Breast epithelium (tissue), 4 donors: Measurements from ENCODE around the gene PSTPIP2. TPM values are rescaled to one million over a fixed set of nuclear protein-coding genes. Genes with fewer than 3 reads are reported as not detected.

Experiments used
- DNase-seq, 2 donors: peaks; one replicate each; pipeline ENCODE4 v3.0.0-alpha.2; 2019; ENCODE audit warnings: low spot score in 2 of 2
- H3K27ac ChIP-seq, 2 donors: fragments of 200-600 bp; sonication (generic) in 1 of 2; one replicate each; pipeline ENCODE4 v1.5.1; 2016 to 2019; ENCODE audit warnings: mild to moderate bottlenecking in 1 of 2
- H3K27me3 ChIP-seq, 2 donors: fragments of 200-600 bp; sonication (generic) in 1 of 2; one replicate each; pipeline versions ENCODE4 v1.5.1 to v1.6.0; 2017 to 2019; ENCODE audit warnings: control low read depth in 1 of 2, mild to moderate bottlenecking in 1 of 2
- H3K36me3 ChIP-seq: fragments of 200-600 bp; one replicate; pipeline ENCODE4 v1.5.1; 2019
- H3K4me1 ChIP-seq, 2 donors: fragments of 200-600 bp; sonication (generic); one replicate each; pipeline ENCODE4 v1.5.1; 2016 to 2019; ENCODE audit warnings: control low read depth in 1 of 2
- H3K4me3 ChIP-seq, 3 donors: fragments of 200-600 bp; sonication (generic); 1 replicate in 2 of 3; 2 replicates in 1 of 3; pipeline ENCODE4 v1.5.1; 2016 to 2019; ENCODE audit warnings: mild to moderate bottlenecking in 3 of 3, moderate library complexity in 2 of 3
- H3K9me3 ChIP-seq, 2 donors: fragments of 200-600 bp; sonication (generic) in 1 of 2; one replicate each; pipeline ENCODE4 v1.5.1; 2016 to 2019; ENCODE audit warnings: control low read depth in 1 of 2
- CTCF ChIP-seq, 3 donors: fragments of 450-650 bp; IDR thresholded peaks; one replicate each; pipeline ENCODE4 v1.5.1; 2016 to 2017; ENCODE audit warnings: antibody characterized with exemption in 3 of 3, mild to moderate bottlenecking in 3 of 3, moderate library complexity in 3 of 3
- POLR2A ChIP-seq: fragments of 450-650 bp; IDR thresholded peaks from one replicate; pipeline ENCODE4 v1.6.1; 2016; ENCODE audit warnings: antibody characterized with exemption, mild to moderate bottlenecking, moderate library complexity
- POLR2AphosphoS5 ChIP-seq, 3 donors: sonication (generic); formaldehyde crosslinking; IDR thresholded peaks; one replicate each; pipeline ENCODE4 v1.6.1; 2017; ENCODE audit warnings: antibody characterized with exemption in 3 of 3
- intact Hi-C: fragments of 100-400 bp; cut with DNase I; formaldehyde crosslinking; loops from one replicate; pipeline ENCODE4 v1.15.1; 2023; ENCODE audit warnings: low total_unique reads
- total RNA-seq, 3 donors: library from RNA; depleted of rRNA; stranded (reverse); fragments of >200 nt; gene quantifications; one replicate each; pipeline ENCODE4 v1.1.0, GENCODE V29; 2016

Gene PSTPIP2
- total RNA-seq, 3 donors from 2014 or later, result 6.4 to 22.2 (median 14.7) TPM

GRCh38 chr18:46070232-46070631 lies 1.8 kb downstream of the PSTPIP2 start:
- H3K27me3 ChIP-seq, result no peaks in the 10 kb centered on the region
- H3K4me1 ChIP-seq, result peaks cover 0 to 4% of the 10 kb centered on the region in 2 donors
- H3K27ac ChIP-seq, result peak overlapping the region; percentile 80 to 86
- no peaks in the 10 kb centered on the region for H3K36me3 ChIP-seq
- no peak for TF ChIP-seq CTCF (IDR thresholded peaks at IDR 0.05)
- no peak for TF ChIP-seq POLR2AphosphoS5 (IDR thresholded peaks at IDR 0.05)
- TF ChIP-seq POLR2A, result no peak
- no peak for DNase-seq
- H3K4me3 ChIP-seq, result peak overlapping the region in 1 of 3 donors; percentile 86
- intact Hi-C loops, result no loop called here
- H3K9me3 ChIP-seq, result no peaks in the 10 kb centered on the region

GRCh38 chr18:46069524-46069923 lies 2.5 kb downstream of the PSTPIP2 start:
- Histone ChIP-seq H3K9me3 (no peaks in the 10 kb centered on the region), H3K27me3 (no peaks in the 10 kb centered on the region), H3K36me3 (no peaks in the 10 kb centered on the region), H3K4me1 (peaks cover 0 to 4% of the 10 kb centered on the region in 2 donors), H3K4me3 (no peak overlapping the region), H3K27ac (peak overlapping the region; percentile 80 to 86)
- intact Hi-C loops, result no loop called here
- TF ChIP-seq POLR2A (no peak), POLR2AphosphoS5 (IDR thresholded peaks at IDR 0.05) (no peak), CTCF (IDR thresholded peaks at IDR 0.05) (no peak)
- DNase-seq, result no peak

GRCh38 chr18:46068763-46069162 lies 3.3 kb downstream of the PSTPIP2 start:
- TF ChIP-seq POLR2AphosphoS5 (IDR thresholded peaks at IDR 0.05), result no peak
- no peak for TF ChIP-seq CTCF (IDR thresholded peaks at IDR 0.05)
- no peak for TF ChIP-seq POLR2A
- H3K4me1 ChIP-seq, result peaks cover 0 to 4% of the 10 kb centered on the region in 2 donors
- H3K36me3 ChIP-seq, result no peaks in the 10 kb centered on the region
- H3K27ac ChIP-seq, result peak overlapping the region; percentile 80 to 86
- no peaks in the 10 kb centered on the region for H3K9me3 ChIP-seq
- H3K27me3 ChIP-seq, result no peaks in the 10 kb centered on the region
- peak in 1 of 2 donors; percentile 61 for DNase-seq
- no peak overlapping the region for H3K4me3 ChIP-seq
- intact Hi-C loops, result no loop called here

- Histone ChIP-seq H3K27me3 (no peaks in the 10 kb centered on the region), H3K4me1 (peaks cover 0 to 4% of the 10 kb centered on the region in 2 donors), H3K36me3 (no peaks in the 10 kb centered on the region), H3K27ac (no peak overlapping the region), H3K4me3 (no peak overlapping the region), H3K9me3 (no peaks in the 10 kb centered on the region)
- TF ChIP-seq CTCF (IDR thresholded peaks at IDR 0.05) (no peak), POLR2A (no peak), POLR2AphosphoS5 (IDR thresholded peaks at IDR 0.05) (no peak)
- intact Hi-C loops, result no loop called here
- no peak for DNase-seq
Measured at GRCh38 chr18:46067438-46068007, 4.5 kb downstream of the PSTPIP2 start.

- Histone ChIP-seq H3K36me3 (no peaks in the 10 kb centered on the region), H3K4me3 (no peak overlapping the region), H3K9me3 (no peaks in the 10 kb centered on the region), H3K27me3 (no peaks in the 10 kb centered on the region), H3K4me1 (no peaks in the 10 kb centered on the region), H3K27ac (peak overlapping the region in 1 of 2 donors; percentile 19)
- TF ChIP-seq POLR2A (no peak), POLR2AphosphoS5 (IDR thresholded peaks at IDR 0.05) (no peak), CTCF (IDR thresholded peaks at IDR 0.05) (no peak)
- DNase-seq, result peak in 1 of 2 donors; percentile 67
- intact Hi-C loops, result no loop called here
Measured at GRCh38 chr18:46062781-46063180, 9.3 kb downstream of the PSTPIP2 start.
